GM19468 (cell line): ENCODE results near the gene SLC39A13.

Experiments
- ATAC-seq: cut with Tn5 transposase; IDR thresholded peaks from one replicate; pipeline ENCODE4 v1.9.1; 2021; ENCODE audit warnings: mild to moderate bottlenecking, moderate library complexity, moderate number of reproducible peaks; ENCODE audit not compliant: unreplicated experiment; ENCODE audit errors: extremely low read depth

The SLC39A13 gene

GRCh38 chr11:47380078-47380477 lies 28.3 kb upstream of the SLC39A13 start:
- no peak for ATAC-seq

DNA sequence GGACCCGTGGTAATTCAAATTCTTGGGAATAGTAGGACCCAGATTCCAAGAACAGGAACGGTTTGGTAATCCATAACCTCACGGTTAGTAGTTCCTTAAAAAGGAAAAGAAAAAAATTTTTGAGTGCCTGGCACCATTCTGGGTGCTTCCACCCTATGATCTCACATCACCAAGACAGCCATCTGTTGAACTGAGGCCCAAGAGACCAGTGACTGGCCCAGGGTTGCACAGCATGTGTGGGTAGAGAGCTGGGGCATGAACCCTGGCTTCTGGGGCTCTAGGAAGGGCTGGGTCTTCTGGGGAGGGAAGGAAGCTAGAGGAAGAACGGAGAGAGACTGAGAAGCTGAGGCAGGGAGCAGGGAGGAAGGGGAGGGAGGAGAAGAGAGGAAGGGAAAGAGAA lies 25.3 kb upstream of the SLC39A13 start:
- no peak for ATAC-seq

- no peak for ATAC-seq
Measured at GRCh38 chr11:47384498-47384897, 23.9 kb upstream of the SLC39A13 start.

GRCh38 chr11:47387944-47388696 lies 20.3 kb upstream of the SLC39A13 start:
- ATAC-seq = no peak

DNA sequence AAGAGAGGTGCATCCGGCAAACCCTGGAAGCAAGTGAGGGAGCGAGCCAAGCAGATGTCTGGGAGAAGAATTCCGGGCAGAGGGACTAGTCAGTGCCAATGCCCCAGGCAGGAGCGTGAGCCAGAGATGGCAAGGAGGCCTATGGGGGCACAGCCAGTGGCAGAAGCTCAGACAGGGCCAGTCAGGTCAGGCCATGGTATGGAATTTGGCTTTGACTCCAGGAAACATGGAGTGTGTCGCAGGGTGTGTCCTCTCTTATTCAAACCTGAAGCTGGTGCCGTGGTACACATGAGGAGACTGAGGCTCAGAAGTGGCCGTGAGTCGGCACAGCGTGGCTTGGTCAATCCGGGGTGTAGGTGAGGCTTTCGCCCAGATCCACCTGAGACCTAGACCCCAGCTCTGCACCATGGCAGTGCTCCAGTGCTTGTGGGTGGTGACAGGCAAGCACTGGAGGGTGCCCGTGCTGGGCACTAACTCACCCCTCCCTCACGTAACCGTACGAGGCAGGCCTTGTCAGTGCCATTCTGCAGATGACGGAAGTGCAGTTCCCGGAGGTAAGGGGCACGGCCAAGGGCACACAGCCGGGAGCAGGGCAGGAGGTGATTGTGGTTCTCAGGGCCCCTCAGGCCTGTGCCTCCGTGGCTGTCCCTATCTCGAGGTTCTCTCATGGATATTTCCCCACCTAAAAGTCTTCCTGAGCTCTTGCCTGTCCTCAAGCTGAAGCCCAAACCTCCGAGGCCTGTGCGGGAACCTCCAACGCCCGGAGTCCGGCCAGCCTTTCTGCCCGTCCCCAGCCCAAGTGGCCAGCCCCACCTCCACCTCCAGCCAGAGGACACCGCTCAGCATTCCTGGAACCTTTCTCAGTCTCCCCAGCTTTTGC lies 19.5 kb upstream of the SLC39A13 start:
- ATAC-seq = no peak

DNA sequence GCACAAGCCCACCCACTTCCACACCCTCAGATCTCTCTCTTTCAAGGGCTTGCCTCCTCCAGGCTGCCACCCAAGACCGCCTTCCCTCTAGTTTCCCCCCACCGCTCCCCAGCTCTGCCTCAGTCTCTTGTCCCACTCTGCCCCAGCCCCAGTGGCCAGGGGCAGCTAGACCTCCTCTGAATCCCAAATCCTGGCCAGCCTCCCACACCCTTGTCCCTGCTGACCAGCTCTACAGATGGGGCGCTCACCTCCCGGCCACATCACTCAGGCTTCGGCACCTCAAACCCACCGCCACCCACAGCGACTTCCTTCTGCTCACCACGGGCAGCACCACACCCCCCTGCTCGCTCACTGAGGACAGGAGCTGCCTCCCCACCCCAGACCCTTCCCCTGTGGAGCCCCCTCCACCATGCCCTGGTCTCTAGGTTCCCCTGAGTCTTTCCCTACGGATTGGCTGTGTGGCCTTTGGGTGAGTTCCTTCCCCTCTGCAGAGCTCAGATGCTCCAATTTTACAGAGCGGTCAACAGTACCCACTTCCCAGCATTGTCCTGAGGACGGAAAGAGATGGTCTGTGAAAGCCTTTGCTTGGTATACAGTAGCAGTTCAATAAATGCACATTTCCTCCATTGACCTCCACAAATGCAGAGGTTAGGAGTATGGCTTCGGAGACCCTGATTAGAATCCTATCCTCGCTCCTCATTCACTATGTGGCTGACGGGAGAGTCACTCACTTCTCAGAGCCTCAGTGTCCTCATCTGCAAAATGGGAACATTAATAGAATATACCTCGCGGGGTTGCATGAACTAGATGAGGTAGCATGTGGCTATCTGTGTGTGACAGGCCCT lies 18.6 kb upstream of the SLC39A13 start:
- ATAC-seq = no peak

DNA sequence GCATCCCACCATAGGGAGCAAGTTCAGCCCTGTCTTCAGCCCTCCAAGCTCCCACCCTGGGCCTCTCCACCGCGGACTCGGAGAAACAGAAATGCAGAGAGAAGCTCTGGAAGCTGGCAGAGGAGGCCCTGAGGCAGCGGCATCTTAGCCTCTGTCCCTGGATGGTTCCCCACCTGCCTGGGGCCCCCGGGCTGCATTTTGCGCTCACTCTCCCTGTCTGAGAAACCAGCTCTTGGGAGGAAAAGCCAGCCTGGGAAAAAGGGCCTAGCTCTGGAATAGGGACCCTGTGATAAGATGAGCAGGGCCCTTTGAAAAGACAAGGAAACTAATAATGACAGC lies 18.0 kb upstream of the SLC39A13 start:
- ATAC-seq = no peak

- ATAC-seq = no peak
Measured at GRCh38 chr11:47391077-47391583, 17.3 kb upstream of the SLC39A13 start.

DNA sequence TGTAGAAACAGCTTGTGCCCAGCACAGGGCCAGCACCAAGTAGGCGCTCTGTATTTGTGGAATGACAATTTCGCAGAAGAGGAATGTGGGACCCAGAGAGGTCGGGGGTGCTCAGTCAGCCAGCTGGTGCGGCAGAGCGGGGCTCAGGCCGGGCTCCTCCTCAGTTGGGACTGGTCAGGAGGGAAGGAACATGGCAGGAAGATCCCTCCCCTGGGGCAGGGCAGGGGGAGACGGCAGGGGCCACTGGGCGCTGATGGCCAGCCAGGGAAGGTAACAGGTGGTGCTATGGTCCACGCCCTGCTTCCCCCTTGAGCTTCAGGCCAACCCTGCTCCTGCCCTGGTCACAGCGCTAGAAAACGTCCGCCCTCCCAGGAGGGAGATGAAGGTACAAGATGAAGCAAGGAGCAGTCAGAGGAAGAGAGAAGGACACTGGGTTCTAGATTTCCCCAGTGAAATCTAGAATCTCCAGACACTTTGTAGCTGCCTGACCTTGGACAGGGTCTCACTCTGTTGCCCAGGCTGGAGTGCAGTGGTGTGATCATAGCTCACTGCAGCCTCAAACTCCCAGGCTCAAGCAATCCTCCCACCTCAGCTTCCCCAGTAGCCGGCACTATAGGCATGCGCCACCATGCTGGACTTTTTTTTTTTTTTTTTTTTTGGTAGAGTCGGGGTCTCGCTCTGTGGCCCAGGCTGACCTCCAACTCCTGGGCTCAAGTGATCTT lies 16.5 kb upstream of the SLC39A13 start:
- no peak for ATAC-seq

DNA sequence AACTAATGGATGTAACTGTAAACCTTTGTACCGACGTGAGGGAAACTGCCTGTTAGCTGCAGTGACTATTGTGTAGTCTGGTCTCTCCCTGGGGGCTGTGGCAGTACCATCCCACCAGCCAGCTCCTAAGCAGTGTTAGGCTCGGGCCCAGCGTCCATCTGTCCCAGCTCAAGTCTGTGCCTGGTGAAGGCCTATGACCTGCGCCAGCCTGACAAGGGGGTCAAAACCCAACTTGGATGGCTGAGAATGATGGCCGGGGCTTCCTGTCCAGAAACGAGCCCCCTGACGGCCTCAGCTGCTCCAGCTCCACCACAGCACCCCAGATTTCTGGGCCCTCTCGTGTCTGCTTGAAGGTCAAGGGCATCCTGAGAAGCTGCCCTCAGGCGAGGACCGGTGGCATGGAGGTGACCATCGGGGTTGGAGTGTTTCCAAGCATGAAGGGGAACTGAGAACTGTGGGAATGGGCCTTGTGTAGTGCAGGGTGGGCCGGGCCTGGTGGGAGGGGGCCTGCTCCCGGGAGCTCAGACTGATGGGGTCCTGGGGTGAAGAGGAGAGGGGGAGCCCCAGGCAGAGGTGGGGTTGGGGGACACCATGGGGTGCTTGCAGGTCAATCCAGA lies 15.7 kb upstream of the SLC39A13 start:
- ATAC-seq = no peak

DNA sequence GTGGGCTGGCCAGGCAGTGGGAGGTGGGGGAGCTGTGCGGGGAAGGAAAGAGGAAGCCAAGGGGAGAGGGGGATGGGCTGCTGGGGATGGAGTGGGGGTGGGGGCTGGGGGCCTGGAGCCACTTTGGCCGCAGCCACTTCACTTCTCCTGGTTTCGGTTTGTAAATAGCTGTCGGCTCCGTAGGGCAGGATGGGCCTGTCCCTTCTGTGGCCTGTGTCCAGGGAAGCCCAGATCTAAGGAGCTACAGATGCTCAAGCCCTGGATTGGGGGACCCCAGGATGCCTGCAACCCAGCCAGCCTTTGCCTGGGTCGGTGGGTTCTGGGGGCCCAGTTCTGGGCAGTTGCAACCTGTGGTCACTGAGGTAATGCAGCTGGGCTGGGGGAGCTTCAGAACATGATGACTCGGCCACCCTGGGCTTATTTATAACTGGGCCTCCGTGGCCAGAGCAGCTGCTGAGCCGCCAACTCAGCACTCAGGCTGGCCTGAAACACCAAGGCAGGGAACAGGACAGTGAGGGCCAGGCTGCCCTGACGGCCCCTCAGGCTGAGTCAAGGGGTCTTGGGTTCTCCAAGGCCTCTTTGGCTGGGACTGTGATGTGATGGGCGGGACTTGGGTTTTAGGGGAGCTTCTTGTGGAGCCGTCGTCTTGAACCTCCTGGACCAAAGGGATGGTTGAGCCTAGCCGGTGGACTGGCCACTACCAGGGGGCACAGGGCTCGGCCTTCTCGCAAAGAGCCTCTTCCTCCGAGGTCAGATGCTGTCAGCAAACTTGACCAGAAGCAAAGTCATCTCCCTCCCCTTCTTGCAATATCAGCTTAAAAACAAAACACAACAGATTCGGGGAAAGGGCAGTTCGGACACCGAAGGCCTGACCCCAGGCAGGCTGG lies 15.0 kb upstream of the SLC39A13 start:
- no peak for ATAC-seq

GRCh38 chr11:47394050-47394321 lies 14.4 kb upstream of the SLC39A13 start:
- ATAC-seq = no peak

DNA sequence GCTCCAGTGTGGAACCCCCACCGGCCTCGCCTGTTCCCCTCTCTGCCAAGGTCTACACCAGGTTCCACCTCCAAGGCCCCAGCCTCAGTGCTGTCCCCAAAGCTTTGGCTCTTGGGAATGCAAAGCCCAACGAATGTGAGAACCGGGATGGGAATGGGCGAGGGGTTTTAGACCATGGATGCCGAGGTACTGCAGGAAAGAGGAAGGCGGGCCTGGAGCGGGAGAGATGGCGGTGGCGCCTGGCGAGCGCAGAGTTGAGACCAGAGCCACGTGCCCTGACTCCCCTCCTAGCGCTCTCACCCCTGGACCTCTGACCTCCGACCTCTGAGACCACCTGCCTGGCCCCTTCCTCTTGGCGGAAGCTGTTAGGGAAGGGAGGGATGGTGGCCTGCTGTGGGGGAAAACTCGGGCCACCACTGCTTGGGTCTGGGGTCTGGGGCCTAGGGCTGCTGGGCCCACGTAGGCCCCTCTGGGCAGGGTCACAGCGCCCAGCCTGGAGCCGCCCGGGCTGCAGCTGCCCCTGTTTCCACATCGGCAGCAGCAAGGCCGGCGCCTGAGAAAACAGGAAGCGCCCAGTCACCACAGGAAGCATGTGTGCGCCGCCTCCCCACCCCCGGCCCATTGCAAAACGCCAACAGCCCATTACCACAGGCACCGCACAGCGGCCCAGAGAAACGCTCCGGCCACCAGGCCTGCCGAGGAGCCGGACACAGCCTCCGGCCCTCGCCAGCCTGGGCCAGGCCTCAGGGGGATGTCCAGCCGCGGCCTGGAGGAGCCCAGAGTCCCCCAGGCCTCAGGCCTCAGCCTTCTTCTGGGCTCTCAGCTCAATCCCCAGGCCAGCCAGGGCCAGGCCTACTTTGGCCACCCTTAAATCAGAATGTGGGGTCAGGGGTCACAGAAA lies 13.8 kb upstream of the SLC39A13 start:
- no peak for ATAC-seq

- no peak for ATAC-seq
Measured at GRCh38 chr11:47395223-47396048, 13.0 kb upstream of the SLC39A13 start.

DNA sequence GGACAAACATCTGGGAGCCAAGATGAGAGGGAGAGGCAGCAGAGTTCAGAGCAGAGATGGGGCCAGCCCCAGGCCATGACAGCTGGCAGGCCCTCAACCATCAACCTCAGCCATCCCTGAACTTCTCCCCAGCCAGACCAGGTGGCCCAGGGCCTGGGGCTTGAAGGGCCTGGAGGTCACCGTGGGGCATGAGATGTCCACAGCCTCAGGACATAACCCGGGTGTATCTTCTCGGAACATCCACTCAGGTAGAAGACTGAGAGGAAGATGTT lies 12.4 kb upstream of the SLC39A13 start:
- ATAC-seq = no peak

- no peak for ATAC-seq
Measured at GRCh38 chr11:47398011-47398410, 10.4 kb upstream of the SLC39A13 start.

DNA sequence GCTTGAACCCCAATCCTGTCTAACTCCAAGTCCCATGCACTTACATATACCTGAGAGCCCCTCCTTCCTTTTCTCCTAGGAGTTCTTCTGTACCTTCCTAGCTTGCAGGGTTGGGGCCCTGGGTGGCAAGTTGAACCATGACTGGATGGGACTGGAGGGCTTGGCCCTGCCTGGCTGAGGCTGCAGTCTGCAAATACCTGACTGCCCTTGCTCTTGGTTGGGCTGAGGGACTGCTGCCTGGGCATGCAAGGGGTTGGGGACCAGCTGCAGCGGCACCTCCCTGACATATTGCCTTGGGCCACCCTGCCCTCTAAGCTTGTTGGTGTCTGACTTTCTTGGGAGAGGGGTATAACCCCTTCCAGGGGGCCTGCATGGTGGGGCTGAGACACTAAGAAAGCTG lies 9.8 kb upstream of the SLC39A13 start:
- ATAC-seq = no peak
